Astrocyte of the hippocampus (primary cell): ENCODE data around the gene HLF.

Source experiments
- DNase-seq: peaks from one replicate; pipeline ENCODE4 v3.0.0; 2011; ENCODE audit warnings: low read depth, low spot score

Gene HLF

GRCh38 chr17:55290492-55291113 lies 25.8 kb downstream of the HLF start:
- no peak for DNase-seq

GRCh38 chr17:55291114-55291507 lies 26.4 kb downstream of the HLF start:
- DNase-seq, result no peak

- DNase-seq, result no peak
Measured at GRCh38 chr17:55292094-55292493, 27.3 kb downstream of the HLF start.

GRCh38 chr17:55294042-55294751 lies 29.4 kb downstream of the HLF start:
- no peak for DNase-seq

GRCh38 chr17:55295411-55296170 lies 30.8 kb downstream of the HLF start:
- peak; percentile 75 for DNase-seq

GRCh38 chr17:55296171-55296695 lies 31.5 kb downstream of the HLF start:
- DNase-seq, result no peak

GRCh38 chr17:55296699-55297098 lies 31.9 kb downstream of the HLF start:
- no peak for DNase-seq

GRCh38 chr17:55298111-55298730 lies 33.5 kb downstream of the HLF start:
- no peak for DNase-seq

GRCh38 chr17:55299162-55299838 lies 34.5 kb downstream of the HLF start:
- DNase-seq, result no peak

GRCh38 chr17:55299890-55300289 lies 35.1 kb downstream of the HLF start:
- no peak for DNase-seq

GRCh38 chr17:55300479-55301290 lies 35.9 kb downstream of the HLF start:
- DNase-seq, result no peak

GRCh38 chr17:55301521-55302406 lies 37.0 kb downstream of the HLF start:
- DNase-seq, result peak; percentile 54

GRCh38 chr17:55302407-55302787 lies 37.6 kb downstream of the HLF start:
- no peak for DNase-seq

GRCh38 chr17:55303008-55303493 lies 38.3 kb downstream of the HLF start:
- DNase-seq, result no peak

GRCh38 chr17:55303701-55304145 lies 39.0 kb downstream of the HLF start:
- DNase-seq, result peak; percentile 57

- peak; percentile 36 for DNase-seq
Measured at GRCh38 chr17:55304171-55304859, 39.6 kb downstream of the HLF start.

GRCh38 chr17:55305321-55306087 lies 40.7 kb downstream of the HLF start:
- no peak for DNase-seq

GRCh38 chr17:55307879-55308278 lies 43.1 kb downstream of the HLF start:
- no peak for DNase-seq
